ENCODE measurements around the gene ENPP7. TPM values are rescaled to one million over a fixed set of nuclear protein-coding genes. Genes with fewer than 3 reads are reported as not detected.

The ENPP7 gene
- polyA plus RNA-seq, 1 donor (not counting 4 experiments of a cell fraction or from before 2014, with no cell fraction given): not detected

GRCh38 chr17:79739148-79740062 is 8.7 kb downstream of the ENPP7 start:
- TF ChIP-seq EZH2 (IDR thresholded peaks at IDR 0.05; ENCODE audit: low read length): no peak
- no peak for TF ChIP-seq CTCF (optimal IDR thresholded peaks at IDR 0.05 in 1 of 3, IDR thresholded peaks at IDR 0.05 in 1 of 3, conservative IDR thresholded peaks at IDR 0.05 in 1 of 3; ENCODE audit: extremely low read depth in 1 of 3, insufficient read depth in 2 of 3, low read length in 3 of 3)
- Histone ChIP-seq H3K9me1 (ENCODE audit: control insufficient read depth, extremely low read depth, insufficient read depth, low read length) (no peaks in the 10 kb centered on the region), H3K27me3 (ENCODE audit: control insufficient read depth, extremely low read depth, insufficient read depth, low read length) (peaks cover 50% of the 10 kb centered on the region), H3K79me2 (ENCODE audit: control insufficient read depth, insufficient read depth, low read length) (no peaks in the 10 kb centered on the region), H2AFZ (ENCODE audit: control insufficient read depth, low read length) (no peak overlapping the region), H3K4me2 (ENCODE audit: control insufficient read depth, extremely low read depth, insufficient read depth, low read depth, low read length) (no peak overlapping the region), H3K36me3 (ENCODE audit: control insufficient read depth in 2 of 2, extremely low read depth in 1 of 2, insufficient read depth in 2 of 2, low read length in 2 of 2) (no peaks in the 10 kb centered on the region), H3K9ac (ENCODE audit: control insufficient read depth, extremely low read depth, insufficient read depth, low read length) (no peak overlapping the region), H3K9me3 (ENCODE audit: control insufficient read depth, low read depth, low read length) (no peaks in the 10 kb centered on the region), H3K27ac (ENCODE audit: control insufficient read depth, insufficient read depth, low read length) (no peak overlapping the region), H4K20me1 (ENCODE audit: control insufficient read depth, extremely low read depth, insufficient read depth, low read length) (no peaks in the 10 kb centered on the region), H3K4me1 (ENCODE audit: control insufficient read depth, extremely low read depth, insufficient read depth, low read length) (no peaks in the 10 kb centered on the region), H3K4me3 (ENCODE audit: control insufficient read depth in 2 of 3, extremely low read depth in 1 of 3, insufficient read depth in 2 of 3, low read depth in 1 of 3, low read length in 3 of 3) (no peak overlapping the region)
- FAIRE-seq (no peak), DNase-seq (ENCODE audit: low read depth, low spot score) (no peak)
- dilution Hi-C loops (cut with MboI; ENCODE audit: extremely low pct_ligation_motif_present, low sequenced_read_pairs): no loop called here

GRCh38 chr17:79740413-79740812 is 9.7 kb downstream of the ENPP7 start:
- no peaks in the 10 kb centered on the region for H3K9me1 ChIP-seq (ENCODE audit: control insufficient read depth, extremely low read depth, insufficient read depth, low read length)
- H3K4me3 ChIP-seq (ENCODE audit: control insufficient read depth in 2 of 3, extremely low read depth in 1 of 3, insufficient read depth in 2 of 3, low read depth in 1 of 3, low read length in 3 of 3): no peak overlapping the region
- H3K36me3 ChIP-seq (ENCODE audit: control insufficient read depth in 2 of 2, extremely low read depth in 1 of 2, insufficient read depth in 2 of 2, low read length in 2 of 2): no peaks in the 10 kb centered on the region
- no peak for DNase-seq (ENCODE audit: low read depth, low spot score)
- no peaks in the 10 kb centered on the region for H3K79me2 ChIP-seq (ENCODE audit: control insufficient read depth, insufficient read depth, low read length)
- H3K9me3 ChIP-seq (ENCODE audit: control insufficient read depth, low read depth, low read length): no peaks in the 10 kb centered on the region
- peaks cover 50% of the 10 kb centered on the region for H3K27me3 ChIP-seq (ENCODE audit: control insufficient read depth, extremely low read depth, insufficient read depth, low read length)
- no peak for FAIRE-seq
- no peaks in the 10 kb centered on the region for H4K20me1 ChIP-seq (ENCODE audit: control insufficient read depth, extremely low read depth, insufficient read depth, low read length)
- TF ChIP-seq CTCF (optimal IDR thresholded peaks at IDR 0.05 in 1 of 3, IDR thresholded peaks at IDR 0.05 in 1 of 3, conservative IDR thresholded peaks at IDR 0.05 in 1 of 3; ENCODE audit: extremely low read depth in 1 of 3, insufficient read depth in 2 of 3, low read length in 3 of 3) (no peak), EZH2 (IDR thresholded peaks at IDR 0.05; ENCODE audit: low read length) (no peak)
- H3K9ac ChIP-seq (ENCODE audit: control insufficient read depth, extremely low read depth, insufficient read depth, low read length): no peak overlapping the region
- H2AFZ ChIP-seq (ENCODE audit: control insufficient read depth, low read length): no peak overlapping the region
- no peaks in the 10 kb centered on the region for H3K4me1 ChIP-seq (ENCODE audit: control insufficient read depth, extremely low read depth, insufficient read depth, low read length)
- no peak overlapping the region for H3K4me2 ChIP-seq (ENCODE audit: control insufficient read depth, extremely low read depth, insufficient read depth, low read depth, low read length)
- no peak overlapping the region for H3K27ac ChIP-seq (ENCODE audit: control insufficient read depth, insufficient read depth, low read length)
- dilution Hi-C loops (cut with MboI; ENCODE audit: extremely low pct_ligation_motif_present, low sequenced_read_pairs): no loop called here
